Neuronal stem cell (in vitro differentiated cells): Measurements from ENCODE around the gene ANKH.

Experiments used
- DNase-seq: peaks from one replicate; pipeline ENCODE4 v3.0.0-alpha.2; 2013; ENCODE audit warnings: low spot score
- H2AFZ ChIP-seq: one replicate; pipeline ENCODE4 v1.6.1; 2013; ENCODE audit warnings: mild to moderate bottlenecking, low read length, inconsistent platforms
- H2AK5ac ChIP-seq: 2 replicates; pipeline ENCODE4 v1.6.1; 2013; ENCODE audit warnings: low read depth, mild to moderate bottlenecking, inconsistent platforms, low read length, moderate library complexity, mixed read lengths
- H2BK120ac ChIP-seq: 2 replicates; pipeline ENCODE4 v1.6.1; 2013; ENCODE audit warnings: low read depth, mild to moderate bottlenecking, inconsistent platforms, low read length, moderate library complexity, mixed read lengths
- H2BK12ac ChIP-seq: one replicate; pipeline ENCODE4 v1.6.1; 2013; ENCODE audit warnings: low read length, inconsistent platforms
- H2BK15ac ChIP-seq: 2 replicates; pipeline ENCODE4 v1.6.1; 2013; ENCODE audit warnings: mild to moderate bottlenecking, low read length, inconsistent platforms, mixed read lengths
- H2BK5ac ChIP-seq: one replicate; pipeline ENCODE4 v1.6.1; 2013; ENCODE audit warnings: inconsistent platforms, mild to moderate bottlenecking, low read length, moderate library complexity
- H3K14ac ChIP-seq: one replicate; pipeline ENCODE4 v1.6.1; 2013; ENCODE audit warnings: low read length, inconsistent platforms
- H3K18ac ChIP-seq: 2 replicates; pipeline ENCODE4 v1.6.1; 2013; ENCODE audit warnings: low read length, inconsistent platforms
- H3K23ac ChIP-seq: 2 replicates; pipeline ENCODE4 v1.6.1; 2013; ENCODE audit warnings: low read depth, mild to moderate bottlenecking, mixed read lengths, low read length, inconsistent platforms; ENCODE audit not compliant: poor library complexity
- H3K27ac ChIP-seq: replicated peaks from 3 replicates; pipeline ENCODE4 v1.5.1; 2013; ENCODE audit warnings: low read length, inconsistent platforms
- H3K27me3 ChIP-seq, 3 experiments: 2 replicates each; pipeline ENCODE4 v1.6.1; 2013; ENCODE audit warnings: low read length in 3 of 3, mild to moderate bottlenecking in 2 of 3, inconsistent platforms in 1 of 3, low read depth in 1 of 3, mixed read lengths in 1 of 3, moderate library complexity in 1 of 3; ENCODE audit not compliant: control insufficient read depth in 3 of 3, insufficient read depth in 3 of 3
- H3K36me3 ChIP-seq, 2 donors: replicated peaks in 1 of 2; 2 replicates each; pipeline ENCODE4 v1.6.1; 2013; ENCODE audit warnings: low read length in 2 of 2; ENCODE audit not compliant: control insufficient read depth in 2 of 2, insufficient read depth in 2 of 2
- H3K4ac ChIP-seq: 2 replicates; pipeline ENCODE4 v1.6.1; 2013; ENCODE audit warnings: inconsistent platforms, mild to moderate bottlenecking, low read length, moderate library complexity
- H3K4me1 ChIP-seq, 2 donors: 1 replicate in 1 of 2; 2 replicates in 1 of 2; pipeline ENCODE4 v1.6.1; 2013; ENCODE audit warnings: low read length in 2 of 2, low read depth in 1 of 2; ENCODE audit not compliant: control insufficient read depth in 2 of 2, insufficient read depth in 1 of 2
- H3K4me2 ChIP-seq: one replicate; pipeline ENCODE4 v1.6.1; 2013; ENCODE audit warnings: mild to moderate bottlenecking, low read length, inconsistent platforms; ENCODE audit not compliant: insufficient read depth, poor library complexity, severe bottlenecking
- H3K4me3 ChIP-seq, 2 donors: 2 replicates each; pipeline ENCODE4 v1.5.1; 2013; ENCODE audit warnings: low read length in 2 of 2, mild to moderate bottlenecking in 2 of 2, inconsistent platforms in 1 of 2, moderate library complexity in 1 of 2
- H3K79me1 ChIP-seq: one replicate; pipeline ENCODE4 v1.6.1; 2013; ENCODE audit warnings: low read depth, mild to moderate bottlenecking, inconsistent platforms, low read length, moderate library complexity
- H3K9ac ChIP-seq: one replicate; pipeline ENCODE4 v1.6.1; 2013; ENCODE audit warnings: mild to moderate bottlenecking, low read depth, low read length, inconsistent platforms; ENCODE audit not compliant: poor library complexity
- H3K9me3 ChIP-seq, 2 donors: replicated peaks in 1 of 2; 2 replicates each; pipeline versions ENCODE3 to v1.6.1; 2013; ENCODE audit warnings: low read length in 2 of 2, mild to moderate bottlenecking in 2 of 2, inconsistent platforms in 1 of 2, low read depth in 1 of 2, mixed read lengths in 1 of 2, moderate library complexity in 1 of 2; ENCODE audit not compliant: control insufficient read depth in 2 of 2, insufficient read depth in 1 of 2
- H4K8ac ChIP-seq: one replicate; pipeline ENCODE4 v1.6.1; 2013; ENCODE audit warnings: low read depth, mild to moderate bottlenecking, inconsistent platforms, low read length, moderate library complexity
- H4K91ac ChIP-seq: one replicate; pipeline ENCODE4 v1.6.1; 2013; ENCODE audit warnings: low read length, low read depth, mild to moderate bottlenecking, inconsistent platforms; ENCODE audit not compliant: poor library complexity
- WGBS, 2 donors: extraction: QIAGEN DNeasy Blood & Tissue Kit; methylation state at CpG; one replicate each; pipeline ENCODE4 v1.1.7; 2013; ENCODE audit warnings: missing lambda C conversion rate in 2 of 2, mixed read lengths in 1 of 2; ENCODE audit not compliant: insufficient read length in 2 of 2, insufficient replicate concordance in 1 of 2; ENCODE audit errors: extremely low coverage in 2 of 2; 5-methylcytosine and 5-hydroxymethylcytosine counted together

Gene ANKH

GRCh38 chr5:14671414-14671813 is 200.2 kb downstream of the ANKH start:
- H3K4me2 ChIP-seq = no peak overlapping the region
- no peak overlapping the region for H3K4me3 ChIP-seq
- no peak overlapping the region for H2AFZ ChIP-seq
- no peak overlapping the region for H3K18ac ChIP-seq
- H2BK12ac ChIP-seq = no peak overlapping the region
- H2AK5ac ChIP-seq = no peak overlapping the region
- no peaks in the 10 kb centered on the region for H3K27me3 ChIP-seq
- H3K9ac ChIP-seq = no peak overlapping the region
- H3K27ac ChIP-seq = no peak overlapping the region
- H3K23ac ChIP-seq = no peak overlapping the region
- H4K91ac ChIP-seq = no peak overlapping the region
- H3K36me3 ChIP-seq = peaks cover 3 to 41% of the 10 kb centered on the region in 2 donors
- H3K14ac ChIP-seq = no peak overlapping the region
- H4K8ac ChIP-seq = no peak overlapping the region
- H2BK15ac ChIP-seq = no peak overlapping the region
- no peak overlapping the region for H3K4ac ChIP-seq
- H3K79me1 ChIP-seq = peaks cover 1% of the 10 kb centered on the region
- H3K4me1 ChIP-seq = peaks cover 0 to 5% of the 10 kb centered on the region in 2 donors
- no peak overlapping the region for H2BK5ac ChIP-seq
- no peak for DNase-seq
- no peaks in the 10 kb centered on the region for H3K9me3 ChIP-seq
- no CpG with 5 or more reads among the region's 2 CpGs for WGBS, 2 donors
- no peak overlapping the region for H2BK120ac ChIP-seq

- Histone ChIP-seq H2BK12ac (no peak overlapping the region), H3K9ac (no peak overlapping the region), H3K4me3 (no peak overlapping the region), H3K79me1 (peaks cover 2% of the 10 kb centered on the region), H3K9me3 (no peaks in the 10 kb centered on the region), H3K4me2 (no peak overlapping the region), H2BK5ac (no peak overlapping the region), H3K4me1 (peaks cover 0 to 5% of the 10 kb centered on the region in 2 donors), H3K14ac (no peak overlapping the region), H2AK5ac (no peak overlapping the region), H3K4ac (no peak overlapping the region), H3K18ac (no peak overlapping the region), H3K36me3 (peaks cover 0 to 28% of the 10 kb centered on the region in 2 donors), H3K23ac (no peak overlapping the region), H3K27ac (no peak overlapping the region), H4K8ac (no peak overlapping the region), H3K27me3 (no peaks in the 10 kb centered on the region), H2BK15ac (no peak overlapping the region), H4K91ac (no peak overlapping the region), H2BK120ac (no peak overlapping the region), H2AFZ (no peak overlapping the region)
- WGBS, 2 donors = 100% methylated on average over 1 of the region's 1 CpG; no CpG with 5 or more reads in 1 of the 2 donors
- DNase-seq = no peak
Measured at GRCh38 chr5:14669975-14670374, 201.6 kb downstream of the ANKH start.

GRCh38 chr5:14669415-14669814 is 202.2 kb downstream of the ANKH start:
- no peak overlapping the region for H3K9ac ChIP-seq
- no peak overlapping the region for H2BK15ac ChIP-seq
- H3K4me1 ChIP-seq = peaks cover 0 to 5% of the 10 kb centered on the region in 2 donors
- WGBS, 2 donors = no CpG with 5 or more reads among the region's 5 CpGs
- H2BK12ac ChIP-seq = no peak overlapping the region
- H3K27ac ChIP-seq = no peak overlapping the region
- no peak overlapping the region for H3K14ac ChIP-seq
- peaks cover 0 to 23% of the 10 kb centered on the region in 2 donors for H3K36me3 ChIP-seq
- H3K9me3 ChIP-seq = no peaks in the 10 kb centered on the region
- H3K4me2 ChIP-seq = no peak overlapping the region
- H3K27me3 ChIP-seq = no peaks in the 10 kb centered on the region
- H2BK120ac ChIP-seq = no peak overlapping the region
- no peak overlapping the region for H4K91ac ChIP-seq
- H3K23ac ChIP-seq = no peak overlapping the region
- no peak overlapping the region for H4K8ac ChIP-seq
- no peak overlapping the region for H3K4me3 ChIP-seq
- H2BK5ac ChIP-seq = no peak overlapping the region
- H2AK5ac ChIP-seq = no peak overlapping the region
- no peak overlapping the region for H3K18ac ChIP-seq
- H3K79me1 ChIP-seq = peaks cover 2% of the 10 kb centered on the region
- DNase-seq = no peak
- H2AFZ ChIP-seq = no peak overlapping the region
- no peak overlapping the region for H3K4ac ChIP-seq

- H3K18ac ChIP-seq = no peak overlapping the region
- no peak for DNase-seq
- no CpG with 5 or more reads among the region's 5 CpGs for WGBS, 2 donors
- no peak overlapping the region for H2AFZ ChIP-seq
- no peak overlapping the region for H3K4ac ChIP-seq
- peaks cover 2% of the 10 kb centered on the region for H3K79me1 ChIP-seq
- H3K27me3 ChIP-seq = no peaks in the 10 kb centered on the region
- H2BK120ac ChIP-seq = no peak overlapping the region
- H3K14ac ChIP-seq = no peak overlapping the region
- H3K36me3 ChIP-seq = peaks cover 0 to 16% of the 10 kb centered on the region in 2 donors
- no peak overlapping the region for H2BK15ac ChIP-seq
- H4K91ac ChIP-seq = no peak overlapping the region
- no peak overlapping the region for H3K4me3 ChIP-seq
- H4K8ac ChIP-seq = no peak overlapping the region
- H3K27ac ChIP-seq = no peak overlapping the region
- H3K4me2 ChIP-seq = no peak overlapping the region
- H2BK5ac ChIP-seq = no peak overlapping the region
- H3K4me1 ChIP-seq = peaks cover under 1 to 3% of the 10 kb centered on the region in 2 donors
- no peaks in the 10 kb centered on the region for H3K9me3 ChIP-seq
- H3K9ac ChIP-seq = no peak overlapping the region
- no peak overlapping the region for H2BK12ac ChIP-seq
- H2AK5ac ChIP-seq = no peak overlapping the region
- H3K23ac ChIP-seq = no peak overlapping the region
Measured at GRCh38 chr5:14668181-14668591, 203.4 kb downstream of the ANKH start.
